ENCODE measurements around the gene SGCD.

SGCD gene

GRCh38 chr5:156667616-156668015 is 340.7 kb downstream of the SGCD start:
- Histone ChIP-seq H4K20me1 (ENCODE audit: insufficient read depth, low read length) (no peaks in the 10 kb centered on the region), H3K79me2 (ENCODE audit: low read length) (no peaks in the 10 kb centered on the region), H3K9me3 (ENCODE audit: insufficient read depth, low read length) (no peaks in the 10 kb centered on the region), H3K4me1 (ENCODE audit: low read length) (no peaks in the 10 kb centered on the region), H3K4me3 (ENCODE audit: low read length) (no peak overlapping the region), H3K27ac (ENCODE audit: low read length) (no peak overlapping the region), H3K27me3 (ENCODE audit: low read depth, low read length) (no peaks in the 10 kb centered on the region), H3K9ac (ENCODE audit: low read length) (no peak overlapping the region), H3K4me2 (ENCODE audit: low read length) (no peak overlapping the region), H2AFZ (ENCODE audit: low read depth, low read length) (no peak overlapping the region), H3K36me3 (replicated peaks; ENCODE audit: low read depth, low read length) (no peaks in the 10 kb centered on the region)
- no peak for TF ChIP-seq EZH2phosphoT487 (IDR thresholded peaks at IDR 0.05; ENCODE audit: low read depth)
- no peak for TF ChIP-seq CTCF (IDR thresholded peaks at IDR 0.05; ENCODE audit: low read depth, low read length)

GRCh38 chr5:156669416-156669815 is 342.5 kb downstream of the SGCD start:
- Histone ChIP-seq H3K9ac (ENCODE audit: low read length) (no peak overlapping the region), H3K36me3 (replicated peaks; ENCODE audit: low read depth, low read length) (no peaks in the 10 kb centered on the region), H3K4me1 (ENCODE audit: low read length) (no peaks in the 10 kb centered on the region), H4K20me1 (ENCODE audit: insufficient read depth, low read length) (no peaks in the 10 kb centered on the region), H3K4me2 (ENCODE audit: low read length) (no peak overlapping the region), H3K79me2 (ENCODE audit: low read length) (no peaks in the 10 kb centered on the region), H3K27me3 (ENCODE audit: low read depth, low read length) (no peaks in the 10 kb centered on the region), H3K4me3 (ENCODE audit: low read length) (no peak overlapping the region), H2AFZ (ENCODE audit: low read depth, low read length) (no peak overlapping the region), H3K9me3 (ENCODE audit: insufficient read depth, low read length) (no peaks in the 10 kb centered on the region), H3K27ac (ENCODE audit: low read length) (no peak overlapping the region)
- TF ChIP-seq CTCF (IDR thresholded peaks at IDR 0.05; ENCODE audit: low read depth, low read length) = no peak
- no peak for TF ChIP-seq EZH2phosphoT487 (IDR thresholded peaks at IDR 0.05; ENCODE audit: low read depth)

- H3K4me2 ChIP-seq (ENCODE audit: low read length) = no peak overlapping the region
- H2AFZ ChIP-seq (ENCODE audit: low read depth, low read length) = no peak overlapping the region
- no peaks in the 10 kb centered on the region for H3K9me3 ChIP-seq (ENCODE audit: insufficient read depth, low read length)
- no peaks in the 10 kb centered on the region for H3K36me3 ChIP-seq (replicated peaks; ENCODE audit: low read depth, low read length)
- H3K9ac ChIP-seq (ENCODE audit: low read length) = no peak overlapping the region
- H3K27ac ChIP-seq (ENCODE audit: low read length) = no peak overlapping the region
- no peaks in the 10 kb centered on the region for H3K4me1 ChIP-seq (ENCODE audit: low read length)
- no peaks in the 10 kb centered on the region for H3K79me2 ChIP-seq (ENCODE audit: low read length)
- H3K4me3 ChIP-seq (ENCODE audit: low read length) = no peak overlapping the region
- no peak for TF ChIP-seq EZH2phosphoT487 (IDR thresholded peaks at IDR 0.05; ENCODE audit: low read depth)
- TF ChIP-seq CTCF (IDR thresholded peaks at IDR 0.05; ENCODE audit: low read depth, low read length) = no peak
- H3K27me3 ChIP-seq (ENCODE audit: low read depth, low read length) = no peaks in the 10 kb centered on the region
- H4K20me1 ChIP-seq (ENCODE audit: insufficient read depth, low read length) = no peaks in the 10 kb centered on the region
These were observed 343.7 kb downstream of the SGCD start for GRCh38 chr5:156670615-156671014.

GRCh38 chr5:156675395-156675794 is 348.4 kb downstream of the SGCD start:
- Histone ChIP-seq H3K4me1 (ENCODE audit: low read length) (no peaks in the 10 kb centered on the region), H3K4me2 (ENCODE audit: low read length) (no peak overlapping the region), H4K20me1 (ENCODE audit: insufficient read depth, low read length) (no peaks in the 10 kb centered on the region), H3K36me3 (replicated peaks; ENCODE audit: low read depth, low read length) (no peaks in the 10 kb centered on the region), H3K79me2 (ENCODE audit: low read length) (no peaks in the 10 kb centered on the region), H3K9me3 (ENCODE audit: insufficient read depth, low read length) (no peaks in the 10 kb centered on the region), H2AFZ (ENCODE audit: low read depth, low read length) (no peak overlapping the region), H3K4me3 (ENCODE audit: low read length) (no peak overlapping the region), H3K9ac (ENCODE audit: low read length) (no peak overlapping the region), H3K27me3 (ENCODE audit: low read depth, low read length) (no peaks in the 10 kb centered on the region), H3K27ac (ENCODE audit: low read length) (no peak overlapping the region)
- no peak for TF ChIP-seq CTCF (IDR thresholded peaks at IDR 0.05; ENCODE audit: low read depth, low read length)
- TF ChIP-seq EZH2phosphoT487 (IDR thresholded peaks at IDR 0.05; ENCODE audit: low read depth) = no peak
